GM06990 (cell line): ENCODE data around the gene COG3.

Experiments used
- DNase-seq: peaks from one replicate; pipeline ENCODE4 v3.0.0-alpha.2; 2011; ENCODE audit not compliant: insufficient read length; ENCODE audit errors: extremely low read depth
- H3K27me3 ChIP-seq: replicated peaks from 2 replicates; pipeline ENCODE4 v1.6.0; 2011; ENCODE audit warnings: low read length; ENCODE audit not compliant: control insufficient read depth, insufficient read depth
- H3K36me3 ChIP-seq: 2 replicates; pipeline ENCODE4 v1.5.1; 2011; ENCODE audit warnings: low read length; ENCODE audit not compliant: control insufficient read depth, insufficient read depth
- H3K4me3 ChIP-seq: replicated peaks from 2 replicates; pipeline ENCODE4 v1.5.1; 2011; ENCODE audit warnings: low read depth, mild to moderate bottlenecking, control low read depth, low read length
- TF ChIP-seq, protein P1 (sequence below): IDR thresholded peaks from 2 replicates; pipeline ENCODE4 v1.5.1; 2011; ENCODE audit warnings: low read length, control low read depth, mild to moderate bottlenecking, inconsistent platforms; ENCODE audit not compliant: insufficient read depth, poor library complexity, severe bottlenecking

Gene COG3

DNA sequence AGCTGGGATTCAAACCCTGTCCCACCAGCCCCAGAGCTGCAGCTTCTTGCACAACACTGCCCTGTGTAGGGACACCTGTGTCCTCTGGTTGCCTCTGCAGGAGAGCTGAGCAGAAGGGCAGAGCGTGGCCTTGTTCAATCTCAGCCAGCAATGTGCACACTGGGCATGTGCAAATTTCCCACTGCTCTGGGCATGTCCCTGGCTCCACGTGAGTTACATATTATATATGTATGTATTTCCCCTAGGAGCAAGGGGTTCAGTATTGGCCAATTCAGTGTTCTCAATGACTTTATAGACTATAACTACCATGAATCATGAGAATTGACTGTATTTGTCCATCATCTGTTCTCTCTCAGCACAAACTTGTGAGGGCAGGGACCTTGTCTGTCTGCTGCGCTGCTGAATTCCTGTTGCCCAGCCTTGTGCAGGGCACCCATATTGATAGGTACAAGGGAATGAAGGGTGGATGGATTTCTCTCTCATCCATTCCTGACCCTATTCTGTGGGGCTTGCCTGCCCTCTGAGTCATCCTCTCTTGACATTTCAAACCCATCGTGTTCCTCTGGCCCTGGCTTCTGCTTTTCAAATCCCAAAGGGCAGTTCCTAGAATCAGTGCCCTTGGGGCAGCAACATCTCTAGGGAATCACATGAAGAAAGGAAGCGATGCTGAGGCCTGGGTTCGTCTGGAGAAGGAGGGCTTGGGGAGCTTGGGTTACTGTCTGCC lies 81.1 kb downstream of the COG3 start:
- TF ChIP-seq, protein P1, sequence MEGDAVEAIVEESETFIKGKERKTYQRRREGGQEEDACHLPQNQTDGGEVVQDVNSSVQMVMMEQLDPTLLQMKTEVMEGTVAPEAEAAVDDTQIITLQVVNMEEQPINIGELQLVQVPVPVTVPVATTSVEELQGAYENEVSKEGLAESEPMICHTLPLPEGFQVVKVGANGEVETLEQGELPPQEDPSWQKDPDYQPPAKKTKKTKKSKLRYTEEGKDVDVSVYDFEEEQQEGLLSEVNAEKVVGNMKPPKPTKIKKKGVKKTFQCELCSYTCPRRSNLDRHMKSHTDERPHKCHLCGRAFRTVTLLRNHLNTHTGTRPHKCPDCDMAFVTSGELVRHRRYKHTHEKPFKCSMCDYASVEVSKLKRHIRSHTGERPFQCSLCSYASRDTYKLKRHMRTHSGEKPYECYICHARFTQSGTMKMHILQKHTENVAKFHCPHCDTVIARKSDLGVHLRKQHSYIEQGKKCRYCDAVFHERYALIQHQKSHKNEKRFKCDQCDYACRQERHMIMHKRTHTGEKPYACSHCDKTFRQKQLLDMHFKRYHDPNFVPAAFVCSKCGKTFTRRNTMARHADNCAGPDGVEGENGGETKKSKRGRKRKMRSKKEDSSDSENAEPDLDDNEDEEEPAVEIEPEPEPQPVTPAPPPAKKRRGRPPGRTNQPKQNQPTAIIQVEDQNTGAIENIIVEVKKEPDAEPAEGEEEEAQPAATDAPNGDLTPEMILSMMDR, result no peak
- no peak for DNase-seq
- Histone ChIP-seq H3K36me3 (no peaks in the 10 kb centered on the region), H3K4me3 (no peak overlapping the region), H3K27me3 (no peaks in the 10 kb centered on the region; the same call in 1 of the 2 replicates)

DNA sequence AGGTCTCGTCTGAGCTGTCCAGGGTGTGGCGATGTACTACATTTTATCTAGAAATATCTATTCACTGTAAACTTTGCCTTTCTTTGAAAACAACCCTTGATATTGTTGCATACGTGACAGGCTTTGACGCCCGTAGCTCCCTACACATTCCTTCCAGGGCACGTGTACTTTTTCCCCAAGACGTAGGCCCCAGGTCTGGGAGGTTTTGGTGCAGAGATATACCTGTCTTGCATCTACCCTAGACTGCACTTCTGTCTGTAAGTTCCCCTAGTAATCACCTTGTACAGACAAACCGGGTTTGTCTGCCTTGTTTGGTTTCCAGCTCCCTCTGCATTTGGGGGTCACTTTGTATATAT lies 81.6 kb downstream of the COG3 start:
- no peak for DNase-seq
- H3K36me3 ChIP-seq, result no peaks in the 10 kb centered on the region
- H3K4me3 ChIP-seq, result no peak overlapping the region
- TF ChIP-seq, protein P1, result no peak
- no peaks in the 10 kb centered on the region; the same call in 1 of the 2 replicates for H3K27me3 ChIP-seq

DNA sequence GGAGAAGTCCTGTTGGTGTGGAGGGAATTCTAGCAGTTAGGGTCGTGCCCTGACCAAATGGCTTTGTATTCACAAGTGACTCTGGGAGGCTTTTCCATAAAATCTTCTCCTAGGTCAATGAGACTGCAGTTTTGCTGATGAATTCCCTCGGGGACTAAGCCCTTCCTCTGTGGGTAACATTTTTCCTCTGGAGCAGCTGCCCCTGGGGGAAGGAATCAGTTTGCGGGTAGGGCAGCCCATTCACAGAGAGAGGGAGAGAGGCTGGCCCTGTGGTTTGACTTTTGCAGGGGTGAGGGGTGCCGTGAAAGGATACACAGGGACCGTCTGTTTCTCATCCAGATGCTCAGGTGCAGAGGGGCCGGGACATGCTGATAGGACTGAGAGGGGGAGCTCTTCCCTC lies 83.5 kb downstream of the COG3 start:
- Histone ChIP-seq H3K4me3 (no peak overlapping the region), H3K27me3 (no peaks in the 10 kb centered on the region; the same call in 1 of the 2 replicates), H3K36me3 (no peaks in the 10 kb centered on the region)
- DNase-seq, result no peak
- TF ChIP-seq, protein P1, result no peak

DNA sequence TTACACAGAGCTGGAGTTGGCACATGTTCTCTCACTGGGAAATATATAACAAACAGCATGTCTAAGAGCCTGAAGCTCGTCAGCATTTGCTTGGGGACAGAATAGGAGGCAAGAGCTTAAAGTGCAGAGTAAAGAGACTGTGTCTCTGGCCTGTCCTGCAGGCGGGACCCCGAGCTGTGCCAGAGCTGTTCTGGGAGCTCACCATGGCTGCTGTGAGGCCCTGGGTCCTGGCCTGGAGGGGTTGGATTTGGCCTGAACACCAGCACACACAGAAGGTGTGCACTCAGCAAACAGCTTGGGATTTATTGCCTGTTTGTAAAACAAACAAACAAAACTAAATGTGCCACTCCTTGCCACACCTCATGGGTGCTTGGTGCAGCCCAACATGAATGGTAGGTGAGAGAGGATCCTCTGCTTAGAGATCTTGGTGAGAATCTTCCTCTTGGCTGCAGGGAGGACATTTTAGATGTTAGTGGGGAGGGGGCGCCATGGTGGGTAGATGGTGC lies 89.9 kb downstream of the COG3 start:
- H3K36me3 ChIP-seq, result no peaks in the 10 kb centered on the region
- no peak overlapping the region for H3K4me3 ChIP-seq
- TF ChIP-seq, protein P1, result no peak
- H3K27me3 ChIP-seq, result no peaks in the 10 kb centered on the region
- no peak for DNase-seq

DNA sequence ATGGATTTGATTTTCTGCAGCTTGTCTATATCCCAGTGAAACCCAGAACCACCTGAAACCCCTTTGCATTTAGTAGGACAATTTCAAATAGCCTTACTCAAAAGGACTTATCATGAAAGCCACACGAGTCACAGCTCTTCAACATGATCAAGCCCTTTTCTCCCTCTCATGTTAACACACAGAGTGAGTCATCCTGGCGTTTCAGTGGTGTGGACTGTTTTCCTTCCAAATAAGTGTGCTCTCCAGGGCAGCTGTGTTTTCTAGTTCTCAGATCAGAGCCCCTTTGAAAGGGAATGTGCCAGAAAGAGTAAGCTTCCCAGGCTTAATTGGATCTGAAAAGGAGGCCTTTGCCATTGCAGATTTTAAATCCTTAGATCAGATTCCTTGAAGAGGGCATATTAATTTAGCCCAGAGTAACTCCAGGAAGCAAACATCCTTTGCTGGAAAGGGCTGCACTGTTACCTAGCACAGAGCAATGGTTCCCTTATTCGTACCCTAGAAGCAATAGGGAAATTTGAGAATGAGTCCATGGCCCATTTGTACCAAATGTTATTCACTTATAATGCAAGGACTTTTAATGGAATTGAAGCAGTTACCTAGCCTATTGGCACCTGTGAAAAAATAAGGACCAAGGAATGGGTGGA lies 99.5 kb downstream of the COG3 start:
- DNase-seq, result no peak
- TF ChIP-seq, protein P1, result no peak
- Histone ChIP-seq H3K36me3 (no peaks in the 10 kb centered on the region), H3K27me3 (no peaks in the 10 kb centered on the region), H3K4me3 (no peak overlapping the region)
